Measurements from ENCODE around the gene PRR14L.
"Not testable (repeated sequence)": the region's sequence is repeated elsewhere in the genome, so short reads cannot be mapped to it uniquely, and the experiment has no call there.

The PRR14L gene

GRCh38 chr22:31739795-31740201 lies 10.1 kb downstream of the PRR14L start:
- no peak for DNase-seq

- no peak for DNase-seq
Observed at GRCh38 chr22:31738566-31738965, 11.4 kb downstream of the PRR14L start.

- no peak for DNase-seq
Observed at GRCh38 chr22:31737932-31738331, 12.0 kb downstream of the PRR14L start.

GRCh38 chr22:31736458-31736857 lies 13.5 kb downstream of the PRR14L start:
- no peak for DNase-seq

GRCh38 chr22:31734512-31734911 lies 15.4 kb downstream of the PRR14L start:
- DNase-seq: no peak

GRCh38 chr22:31733580-31734079 lies 16.3 kb downstream of the PRR14L start:
- no peak for DNase-seq

- no peak for DNase-seq
Observed at GRCh38 chr22:31732089-31732829, 17.7 kb downstream of the PRR14L start.

GRCh38 chr22:31730344-31730711 lies 19.6 kb downstream of the PRR14L start:
- no peak for DNase-seq

- DNase-seq: no peak
Observed at GRCh38 chr22:31728857-31729256, 21.1 kb downstream of the PRR14L start.

GRCh38 chr22:31726692-31727091 lies 23.2 kb downstream of the PRR14L start:
- DNase-seq: no peak

GRCh38 chr22:31723723-31724122 lies 26.2 kb downstream of the PRR14L start:
- no peak for DNase-seq

- DNase-seq: no peak
Observed at GRCh38 chr22:31719850-31720471, 30.0 kb downstream of the PRR14L start.

- no peak for DNase-seq
Observed at GRCh38 chr22:31715147-31715778, 34.7 kb downstream of the PRR14L start.

GRCh38 chr22:31711226-31711625 lies 38.7 kb downstream of the PRR14L start:
- DNase-seq: not testable (repeated sequence)

- DNase-seq: no peak
Observed at GRCh38 chr22:31707519-31707918, 42.4 kb downstream of the PRR14L start.

- DNase-seq: no peak
Observed at GRCh38 chr22:31695423-31695822, 54.5 kb downstream of the PRR14L start.

- DNase-seq: not testable (repeated sequence)
Observed at GRCh38 chr22:31694046-31694445, 55.9 kb downstream of the PRR14L start.

- no peak for DNase-seq
Observed at GRCh38 chr22:31692186-31692886, 57.6 kb downstream of the PRR14L start.

GRCh38 chr22:31691408-31691807 lies 58.5 kb downstream of the PRR14L start:
- DNase-seq: no peak

- no peak for DNase-seq
Observed at GRCh38 chr22:31683181-31684105, 66.5 kb downstream of the PRR14L start.

- DNase-seq: no peak
Observed at GRCh38 chr22:31682751-31683150, 67.2 kb downstream of the PRR14L start.
